HL-60 (cell line): ENCODE measurements around the gene HSPB3.
"Not testable (repeated sequence)": the region's sequence is repeated elsewhere in the genome, so short reads cannot be mapped to it uniquely, and the experiment has no call there.

ENCODE experiments used
- DNase-seq, 2 experiments: peaks; one replicate each; pipeline ENCODE4 v3.0.0-alpha.2; 2010 to 2020; ENCODE audit warnings: low read depth in 1 of 2, low spot score in 1 of 2
- H3K27ac ChIP-seq: fragments of 250-450 bp; sonication (Bioruptor Pico); replicated peaks from 2 replicates; pipeline ENCODE4 v1.5.1; 2020; ENCODE audit warnings: mild to moderate bottlenecking, moderate library complexity
- H3K27me3 ChIP-seq: fragments of 250-450 bp; sonication (Bioruptor Pico); 2 replicates; pipeline ENCODE4 v1.5.1; 2021; ENCODE audit warnings: mild to moderate bottlenecking, moderate library complexity; ENCODE audit not compliant: insufficient read depth, poor library complexity, severe bottlenecking
- H3K4me3 ChIP-seq: replicated peaks from 2 replicates; pipeline ENCODE4 v1.5.1; 2011; ENCODE audit warnings: mild to moderate bottlenecking, control low read depth, low read length; ENCODE audit not compliant: insufficient read depth
- GABPA ChIP-seq: IDR thresholded peaks from 2 replicates; pipeline ENCODE4 v1.6.1; 2012; ENCODE audit warnings: low read depth
- POLR2AphosphoS5 ChIP-seq: IDR thresholded peaks from 2 replicates; pipeline ENCODE4 v1.6.1; 2012; ENCODE audit warnings: low read depth
- SPI1 ChIP-seq: IDR thresholded peaks from 2 replicates; pipeline ENCODE4 v1.6.1; 2012; ENCODE audit warnings: low read depth, mild to moderate bottlenecking, borderline replicate concordance
- TF ChIP-seq, protein P1 (sequence below): IDR thresholded peaks from 2 replicates; pipeline ENCODE4 v1.6.1; 2012; ENCODE audit warnings: low read depth; ENCODE audit not compliant: insufficient replicate concordance
- TF ChIP-seq, protein P2 (sequence below): IDR thresholded peaks from one replicate; pipeline ENCODE4 v1.5.1; 2011; ENCODE audit warnings: low read length, control low read depth, inconsistent platforms; ENCODE audit not compliant: insufficient read depth

The HSPB3 gene

DNA sequence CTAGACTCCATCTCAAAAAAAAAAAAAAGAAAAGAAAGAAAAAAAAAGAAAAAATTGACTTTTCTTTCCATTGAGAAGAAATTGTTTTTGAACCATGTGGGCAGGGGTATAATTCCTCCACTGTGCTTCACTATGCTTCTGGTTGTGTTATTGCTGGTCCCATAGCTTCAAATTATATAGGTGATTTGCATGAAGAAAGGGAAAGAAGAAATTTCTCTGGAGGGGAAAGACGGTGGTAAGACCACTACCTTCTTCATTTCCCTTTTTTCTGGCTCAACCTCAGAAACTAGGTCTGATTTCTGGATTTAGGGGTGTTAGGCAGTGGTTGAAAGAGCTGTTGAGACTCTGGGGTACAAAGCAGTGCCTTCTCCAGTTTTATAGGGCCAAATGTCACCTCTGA lies 29.3 kb upstream of the HSPB3 start:
- TF ChIP-seq, protein P1, sequence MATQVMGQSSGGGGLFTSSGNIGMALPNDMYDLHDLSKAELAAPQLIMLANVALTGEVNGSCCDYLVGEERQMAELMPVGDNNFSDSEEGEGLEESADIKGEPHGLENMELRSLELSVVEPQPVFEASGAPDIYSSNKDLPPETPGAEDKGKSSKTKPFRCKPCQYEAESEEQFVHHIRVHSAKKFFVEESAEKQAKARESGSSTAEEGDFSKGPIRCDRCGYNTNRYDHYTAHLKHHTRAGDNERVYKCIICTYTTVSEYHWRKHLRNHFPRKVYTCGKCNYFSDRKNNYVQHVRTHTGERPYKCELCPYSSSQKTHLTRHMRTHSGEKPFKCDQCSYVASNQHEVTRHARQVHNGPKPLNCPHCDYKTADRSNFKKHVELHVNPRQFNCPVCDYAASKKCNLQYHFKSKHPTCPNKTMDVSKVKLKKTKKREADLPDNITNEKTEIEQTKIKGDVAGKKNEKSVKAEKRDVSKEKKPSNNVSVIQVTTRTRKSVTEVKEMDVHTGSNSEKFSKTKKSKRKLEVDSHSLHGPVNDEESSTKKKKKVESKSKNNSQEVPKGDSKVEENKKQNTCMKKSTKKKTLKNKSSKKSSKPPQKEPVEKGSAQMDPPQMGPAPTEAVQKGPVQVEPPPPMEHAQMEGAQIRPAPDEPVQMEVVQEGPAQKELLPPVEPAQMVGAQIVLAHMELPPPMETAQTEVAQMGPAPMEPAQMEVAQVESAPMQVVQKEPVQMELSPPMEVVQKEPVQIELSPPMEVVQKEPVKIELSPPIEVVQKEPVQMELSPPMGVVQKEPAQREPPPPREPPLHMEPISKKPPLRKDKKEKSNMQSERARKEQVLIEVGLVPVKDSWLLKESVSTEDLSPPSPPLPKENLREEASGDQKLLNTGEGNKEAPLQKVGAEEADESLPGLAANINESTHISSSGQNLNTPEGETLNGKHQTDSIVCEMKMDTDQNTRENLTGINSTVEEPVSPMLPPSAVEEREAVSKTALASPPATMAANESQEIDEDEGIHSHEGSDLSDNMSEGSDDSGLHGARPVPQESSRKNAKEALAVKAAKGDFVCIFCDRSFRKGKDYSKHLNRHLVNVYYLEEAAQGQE, result no peak
- TF ChIP-seq, protein P2, sequence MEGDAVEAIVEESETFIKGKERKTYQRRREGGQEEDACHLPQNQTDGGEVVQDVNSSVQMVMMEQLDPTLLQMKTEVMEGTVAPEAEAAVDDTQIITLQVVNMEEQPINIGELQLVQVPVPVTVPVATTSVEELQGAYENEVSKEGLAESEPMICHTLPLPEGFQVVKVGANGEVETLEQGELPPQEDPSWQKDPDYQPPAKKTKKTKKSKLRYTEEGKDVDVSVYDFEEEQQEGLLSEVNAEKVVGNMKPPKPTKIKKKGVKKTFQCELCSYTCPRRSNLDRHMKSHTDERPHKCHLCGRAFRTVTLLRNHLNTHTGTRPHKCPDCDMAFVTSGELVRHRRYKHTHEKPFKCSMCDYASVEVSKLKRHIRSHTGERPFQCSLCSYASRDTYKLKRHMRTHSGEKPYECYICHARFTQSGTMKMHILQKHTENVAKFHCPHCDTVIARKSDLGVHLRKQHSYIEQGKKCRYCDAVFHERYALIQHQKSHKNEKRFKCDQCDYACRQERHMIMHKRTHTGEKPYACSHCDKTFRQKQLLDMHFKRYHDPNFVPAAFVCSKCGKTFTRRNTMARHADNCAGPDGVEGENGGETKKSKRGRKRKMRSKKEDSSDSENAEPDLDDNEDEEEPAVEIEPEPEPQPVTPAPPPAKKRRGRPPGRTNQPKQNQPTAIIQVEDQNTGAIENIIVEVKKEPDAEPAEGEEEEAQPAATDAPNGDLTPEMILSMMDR, result no peak
- TF ChIP-seq POLR2AphosphoS5 (no peak), GABPA (no peak), SPI1 (no peak)
- DNase-seq, result no peak
- H3K4me3 ChIP-seq, result no peak overlapping the region
- no peaks in the 10 kb centered on the region for H3K27me3 ChIP-seq
- no peak overlapping the region for H3K27ac ChIP-seq

DNA sequence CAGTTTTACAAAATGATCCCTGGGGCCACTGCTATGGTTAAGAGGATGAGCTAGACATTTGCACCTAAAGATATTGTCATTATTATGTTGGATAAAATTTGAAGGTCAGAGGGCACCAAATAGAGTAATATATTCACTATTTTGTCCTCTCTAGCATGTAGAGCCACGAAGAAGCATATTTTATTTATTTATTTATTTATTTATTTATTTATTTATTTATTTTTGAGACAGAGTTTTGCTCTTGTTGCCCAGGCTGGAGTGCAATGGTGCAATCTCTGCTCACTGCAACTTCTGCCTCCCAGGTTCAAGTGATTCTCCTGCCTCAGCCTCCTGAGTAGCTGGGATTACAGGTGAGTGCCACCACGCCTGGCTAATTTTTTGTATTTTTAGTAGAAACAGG lies 20.8 kb upstream of the HSPB3 start:
- not testable (repeated sequence) for H3K4me3 ChIP-seq, H3K27me3 ChIP-seq, DNase-seq, H3K27ac ChIP-seq

DNA sequence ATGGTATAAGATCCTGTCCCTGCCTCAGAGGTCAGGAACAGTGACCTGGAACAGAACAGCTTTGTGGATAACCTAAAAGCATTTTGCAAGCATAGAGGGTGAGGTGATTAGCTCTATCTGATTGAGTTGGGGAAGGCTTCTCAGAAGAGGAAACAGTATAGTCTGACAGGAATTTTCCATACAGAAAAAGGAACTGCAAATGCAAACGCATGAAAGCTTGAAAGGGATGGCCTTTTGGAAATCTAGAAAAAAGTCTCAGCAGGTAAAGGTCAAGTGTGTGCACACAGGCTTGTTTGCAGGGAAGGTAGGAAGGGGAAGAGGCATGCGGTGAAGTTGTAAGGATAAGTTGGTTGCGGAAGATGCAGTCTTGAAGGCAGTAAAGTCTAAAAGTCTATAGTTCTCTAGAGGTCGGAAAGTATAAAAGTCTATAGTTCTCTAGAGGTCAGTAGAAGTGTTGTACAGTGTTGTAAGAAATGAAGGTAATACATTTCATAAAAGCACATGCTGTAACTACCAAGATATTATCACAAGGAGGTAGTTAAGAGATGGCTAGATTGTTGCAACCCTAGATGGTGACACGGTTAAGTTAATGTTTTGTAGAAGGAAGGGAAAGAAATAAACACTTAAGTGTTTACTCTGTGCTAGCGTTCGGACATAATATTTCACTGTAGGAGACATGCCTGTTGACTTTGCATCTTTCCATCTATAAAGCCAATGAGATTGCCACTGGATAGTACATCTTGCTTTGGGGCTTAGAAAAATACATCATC lies 16.7 kb upstream of the HSPB3 start:
- Histone ChIP-seq H3K27me3 (no peaks in the 10 kb centered on the region), H3K27ac (no peak overlapping the region), H3K4me3 (no peak overlapping the region)
- DNase-seq, result no peak
- TF ChIP-seq SPI1, result peak; percentile 75; the same call in 1 of the 2 replicates
- TF ChIP-seq, protein P2, result no peak
- TF ChIP-seq GABPA, result no peak
- TF ChIP-seq POLR2AphosphoS5, result no peak

DNA sequence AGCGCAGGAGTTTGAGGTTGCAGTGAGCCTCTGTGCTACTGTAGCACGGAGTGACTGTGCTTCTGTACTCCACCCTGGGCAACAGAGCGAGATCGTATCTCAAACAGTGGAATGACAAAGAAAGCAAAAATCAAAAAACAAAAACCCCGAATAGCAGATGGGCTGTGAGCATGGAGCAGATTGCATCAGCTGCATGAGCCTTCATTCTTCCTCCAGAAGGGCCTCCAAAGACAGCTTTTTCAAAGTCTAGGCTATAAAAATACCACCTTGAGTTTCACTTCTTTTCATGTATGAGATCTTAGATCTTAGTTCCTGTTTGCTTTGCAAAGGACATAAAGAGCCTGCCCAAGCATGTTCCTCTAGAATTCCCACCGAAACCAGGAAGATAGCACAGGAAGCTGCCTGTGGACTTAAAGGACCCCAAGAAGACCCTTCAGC lies 15.0 kb upstream of the HSPB3 start:
- Histone ChIP-seq H3K27ac (no peak overlapping the region), H3K4me3 (no peak overlapping the region), H3K27me3 (no peaks in the 10 kb centered on the region)
- DNase-seq, result no peak
- no peak for TF ChIP-seq POLR2AphosphoS5
- TF ChIP-seq SPI1, result no peak
- TF ChIP-seq GABPA, result no peak
- TF ChIP-seq, protein P2, result no peak
- TF ChIP-seq, protein P1, result no peak
